ENCODE results near the gene KRT3.

Gene KRT3

DNA sequence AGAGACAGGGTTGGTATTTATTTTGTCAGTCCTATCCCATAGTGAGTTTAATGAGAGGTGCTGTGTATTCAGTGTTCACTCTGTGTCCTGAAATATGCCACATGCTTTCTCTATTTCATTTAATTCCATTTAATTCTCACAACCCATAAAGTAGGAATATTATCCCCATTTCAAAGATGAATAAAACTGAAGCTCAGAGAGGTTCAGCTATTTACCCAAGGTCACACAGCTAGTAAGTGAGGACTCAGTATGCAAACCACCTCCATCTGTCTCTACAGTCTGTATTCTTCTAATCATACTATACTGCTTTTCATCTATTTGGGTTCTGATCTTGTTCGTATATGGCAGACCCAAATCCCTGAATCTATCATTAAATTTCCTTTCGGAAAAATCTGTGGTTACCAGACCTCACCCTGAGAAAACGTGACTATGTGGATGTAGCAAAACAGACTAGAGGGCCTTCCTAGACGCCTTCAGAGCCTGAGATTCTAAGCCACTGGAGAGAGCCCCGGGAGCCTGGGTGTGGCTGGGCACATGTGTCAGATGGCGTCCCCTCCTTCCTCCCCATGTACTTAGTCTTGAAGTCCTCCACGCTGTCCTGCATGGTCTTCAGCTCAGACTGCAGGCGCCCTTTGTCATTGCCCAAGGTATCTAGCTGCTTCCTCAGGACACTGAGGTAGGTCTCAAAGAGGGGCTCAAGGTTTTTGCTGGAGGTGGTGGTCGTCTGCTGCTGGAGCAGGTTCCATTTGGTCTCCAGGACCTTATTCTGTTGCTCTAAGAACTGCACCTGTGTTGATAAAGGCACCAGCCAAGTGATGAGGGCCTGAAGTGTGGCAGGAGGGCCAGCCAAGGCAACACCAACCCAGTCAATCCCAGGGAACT, 15.5 kb upstream of the KRT3 start:
- no peak for ATAC-seq
- TF ChIP-seq BACH2 (CRISPR knock-in tag; IDR thresholded peaks at IDR 0.05; ENCODE audit: borderline replicate concordance): no peak
- TF ChIP-seq, protein P1, sequence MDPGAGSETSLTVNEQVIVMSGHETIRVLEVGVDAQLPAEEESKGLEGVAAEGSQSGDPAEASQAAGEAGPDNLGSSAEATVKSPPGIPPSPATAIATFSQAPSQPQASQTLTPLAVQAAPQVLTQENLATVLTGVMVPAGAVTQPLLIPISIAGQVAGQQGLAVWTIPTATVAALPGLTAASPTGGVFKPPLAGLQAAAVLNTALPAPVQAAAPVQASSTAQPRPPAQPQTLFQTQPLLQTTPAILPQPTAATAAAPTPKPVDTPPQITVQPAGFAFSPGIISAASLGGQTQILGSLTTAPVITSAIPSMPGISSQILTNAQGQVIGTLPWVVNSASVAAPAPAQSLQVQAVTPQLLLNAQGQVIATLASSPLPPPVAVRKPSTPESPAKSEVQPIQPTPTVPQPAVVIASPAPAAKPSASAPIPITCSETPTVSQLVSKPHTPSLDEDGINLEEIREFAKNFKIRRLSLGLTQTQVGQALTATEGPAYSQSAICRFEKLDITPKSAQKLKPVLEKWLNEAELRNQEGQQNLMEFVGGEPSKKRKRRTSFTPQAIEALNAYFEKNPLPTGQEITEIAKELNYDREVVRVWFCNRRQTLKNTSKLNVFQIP (CRISPR knock-in tag; IDR thresholded peaks at IDR 0.05; ENCODE audit: borderline replicate concordance, low read depth): no peak
- TF ChIP-seq ZFP3 (CRISPR knock-in tag; IDR thresholded peaks at IDR 0.05): no peak
- no peak for TF ChIP-seq TOX (CRISPR knock-in tag; IDR thresholded peaks at IDR 0.05; ENCODE audit: borderline replicate concordance)
- no peak for TF ChIP-seq TCF4 (CRISPR knock-in tag; IDR thresholded peaks at IDR 0.05; ENCODE audit: borderline replicate concordance)
- no peak for TF ChIP-seq CSDC2 (CRISPR knock-in tag; IDR thresholded peaks at IDR 0.05)
- TF ChIP-seq ESRRG (CRISPR knock-in tag; IDR thresholded peaks at IDR 0.05): no peak
- no peak for TF ChIP-seq ISL1 (CRISPR knock-in tag; IDR thresholded peaks at IDR 0.05)
- TF ChIP-seq, protein P2, sequence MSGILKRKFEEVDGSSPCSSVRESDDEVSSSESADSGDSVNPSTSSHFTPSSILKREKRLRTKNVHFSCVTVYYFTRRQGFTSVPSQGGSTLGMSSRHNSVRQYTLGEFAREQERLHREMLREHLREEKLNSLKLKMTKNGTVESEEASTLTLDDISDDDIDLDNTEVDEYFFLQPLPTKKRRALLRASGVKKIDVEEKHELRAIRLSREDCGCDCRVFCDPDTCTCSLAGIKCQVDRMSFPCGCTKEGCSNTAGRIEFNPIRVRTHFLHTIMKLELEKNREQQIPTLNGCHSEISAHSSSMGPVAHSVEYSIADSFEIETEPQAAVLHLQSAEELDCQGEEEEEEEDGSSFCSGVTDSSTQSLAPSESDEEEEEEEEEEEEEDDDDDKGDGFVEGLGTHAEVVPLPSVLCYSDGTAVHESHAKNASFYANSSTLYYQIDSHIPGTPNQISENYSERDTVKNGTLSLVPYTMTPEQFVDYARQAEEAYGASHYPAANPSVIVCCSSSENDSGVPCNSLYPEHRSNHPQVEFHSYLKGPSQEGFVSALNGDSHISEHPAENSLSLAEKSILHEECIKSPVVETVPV (CRISPR knock-in tag; IDR thresholded peaks at IDR 0.05): no peak
- TF ChIP-seq, protein P3, sequence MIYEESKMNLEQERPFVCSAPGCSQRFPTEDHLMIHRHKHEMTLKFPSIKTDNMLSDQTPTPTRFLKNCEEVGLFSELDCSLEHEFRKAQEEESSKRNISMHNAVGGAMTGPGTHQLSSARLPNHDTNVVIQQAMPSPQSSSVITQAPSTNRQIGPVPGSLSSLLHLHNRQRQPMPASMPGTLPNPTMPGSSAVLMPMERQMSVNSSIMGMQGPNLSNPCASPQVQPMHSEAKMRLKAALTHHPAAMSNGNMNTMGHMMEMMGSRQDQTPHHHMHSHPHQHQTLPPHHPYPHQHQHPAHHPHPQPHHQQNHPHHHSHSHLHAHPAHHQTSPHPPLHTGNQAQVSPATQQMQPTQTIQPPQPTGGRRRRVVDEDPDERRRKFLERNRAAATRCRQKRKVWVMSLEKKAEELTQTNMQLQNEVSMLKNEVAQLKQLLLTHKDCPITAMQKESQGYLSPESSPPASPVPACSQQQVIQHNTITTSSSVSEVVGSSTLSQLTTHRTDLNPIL (CRISPR knock-in tag; IDR thresholded peaks at IDR 0.05; ENCODE audit: low read depth): no peak
- TF ChIP-seq ZNF8 (CRISPR knock-in tag; IDR thresholded peaks at IDR 0.05): no peak
- TF ChIP-seq ARNTL (CRISPR knock-in tag; IDR thresholded peaks at IDR 0.05; ENCODE audit: borderline replicate concordance, low read depth): no peak
- no peak for TF ChIP-seq OSR1 (CRISPR knock-in tag; IDR thresholded peaks at IDR 0.05)
- TF ChIP-seq RARB (CRISPR knock-in tag; IDR thresholded peaks at IDR 0.05): no peak
- TF ChIP-seq ZNF565 (CRISPR knock-in tag; conservative IDR thresholded peaks at IDR 0.05; ENCODE audit: low read depth): no peak
- TF ChIP-seq ZC3H10 (CRISPR knock-in tag; IDR thresholded peaks at IDR 0.05): no peak
- TF ChIP-seq SNAI2 (CRISPR knock-in tag; IDR thresholded peaks at IDR 0.05): no peak

DNA sequence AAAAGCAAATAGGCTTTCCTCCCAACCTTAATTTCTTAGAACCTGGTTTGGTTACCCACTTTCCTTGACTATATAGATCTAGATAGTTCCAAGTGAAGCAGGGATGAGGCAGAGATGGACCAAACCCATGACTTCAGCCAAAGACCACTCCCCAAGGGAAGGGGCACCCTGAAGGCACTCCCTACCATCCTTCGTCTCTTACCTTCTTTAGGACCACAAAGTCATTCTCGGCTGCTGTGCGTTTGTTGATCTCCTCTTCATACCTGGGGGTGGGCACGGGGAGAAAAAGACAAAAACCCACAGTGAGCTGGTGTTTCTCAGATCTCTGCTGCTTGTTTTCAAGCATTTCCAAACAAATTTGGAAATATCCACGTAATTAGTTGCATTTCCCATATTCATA, 14.6 kb upstream of the KRT3 start:
- no peak for TF ChIP-seq ZC3H10 (CRISPR knock-in tag; IDR thresholded peaks at IDR 0.05)
- TF ChIP-seq GLIS3 (CRISPR knock-in tag; IDR thresholded peaks at IDR 0.05): no peak
- no peak for TF ChIP-seq ZNF565 (CRISPR knock-in tag; conservative IDR thresholded peaks at IDR 0.05; ENCODE audit: low read depth)
- no peak for ATAC-seq

DNA sequence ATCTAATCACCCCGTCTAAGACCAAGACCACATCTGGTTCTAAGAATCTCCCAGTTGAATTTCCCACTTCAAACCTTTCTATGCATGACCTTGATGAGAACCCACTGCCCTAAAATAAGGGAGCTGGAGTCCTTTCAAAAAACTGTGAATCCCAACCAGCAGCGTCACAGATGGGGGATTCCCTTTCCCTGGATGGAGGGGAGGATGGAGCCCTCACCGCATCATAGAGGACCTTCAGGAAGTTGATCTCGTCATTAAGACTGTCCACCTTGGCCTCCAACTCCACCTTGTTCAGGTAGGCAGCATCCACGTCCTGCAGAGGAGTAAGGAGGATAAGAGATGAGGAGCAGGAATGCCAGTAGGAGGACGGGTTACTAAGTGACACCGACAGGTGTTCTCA, 13.2 kb upstream of the KRT3 start:
- TF ChIP-seq, protein P4, sequence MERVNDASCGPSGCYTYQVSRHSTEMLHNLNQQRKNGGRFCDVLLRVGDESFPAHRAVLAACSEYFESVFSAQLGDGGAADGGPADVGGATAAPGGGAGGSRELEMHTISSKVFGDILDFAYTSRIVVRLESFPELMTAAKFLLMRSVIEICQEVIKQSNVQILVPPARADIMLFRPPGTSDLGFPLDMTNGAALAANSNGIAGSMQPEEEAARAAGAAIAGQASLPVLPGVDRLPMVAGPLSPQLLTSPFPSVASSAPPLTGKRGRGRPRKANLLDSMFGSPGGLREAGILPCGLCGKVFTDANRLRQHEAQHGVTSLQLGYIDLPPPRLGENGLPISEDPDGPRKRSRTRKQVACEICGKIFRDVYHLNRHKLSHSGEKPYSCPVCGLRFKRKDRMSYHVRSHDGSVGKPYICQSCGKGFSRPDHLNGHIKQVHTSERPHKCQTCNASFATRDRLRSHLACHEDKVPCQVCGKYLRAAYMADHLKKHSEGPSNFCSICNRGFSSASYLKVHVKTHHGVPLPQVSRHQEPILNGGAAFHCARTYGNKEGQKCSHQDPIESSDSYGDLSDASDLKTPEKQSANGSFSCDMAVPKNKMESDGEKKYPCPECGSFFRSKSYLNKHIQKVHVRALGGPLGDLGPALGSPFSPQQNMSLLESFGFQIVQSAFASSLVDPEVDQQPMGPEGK (CRISPR knock-in tag; IDR thresholded peaks at IDR 0.05; ENCODE audit: borderline replicate concordance): no peak
- TF ChIP-seq ARNTL (CRISPR knock-in tag; IDR thresholded peaks at IDR 0.05; ENCODE audit: borderline replicate concordance, low read depth) (no peak), PPARA (CRISPR knock-in tag; IDR thresholded peaks at IDR 0.05; ENCODE audit: borderline replicate concordance) (no peak), OSR1 (CRISPR knock-in tag; IDR thresholded peaks at IDR 0.05) (no peak)
- TF ChIP-seq, protein P2 (CRISPR knock-in tag; IDR thresholded peaks at IDR 0.05): no peak
- no peak for ATAC-seq

Data from SK-N-SH treated with all-trans-retinoic acid at 6 μM for 48 hours (cell line).